Stomach (tissue), 19 donors: ENCODE data around the gene UBE2V1. TPM values are rescaled to one million over a fixed set of nuclear protein-coding genes. Genes with fewer than 3 reads are reported as not detected.
A peak's percentile ranks its signal among the peaks of the same experiment; 100 is the strongest.
"Not testable (repeated sequence)": the region's sequence is repeated elsewhere in the genome, so short reads cannot be mapped to it uniquely, and the experiment has no call there.

ENCODE experiments used
- DNase-seq, 2 donors: peaks; one replicate each; pipeline versions ENCODE4 v3.0.0 to v3.0.0-alpha.2; 2013 to 2019
- H3K27ac ChIP-seq, 5 donors: fragments of 200-600 bp in 4 of 5; sonication (generic) in 4 of 5; one replicate each; pipeline ENCODE4 v1.5.1; 2013 to 2019; ENCODE audit warnings: mild to moderate bottlenecking in 1 of 5, moderate library complexity in 1 of 5
- H3K27me3 ChIP-seq, 3 donors: fragments of 200-600 bp; sonication (generic); one replicate each; pipeline ENCODE4 v1.5.1; 2017 to 2019; ENCODE audit warnings: mixed run types in 1 of 3
- H3K36me3 ChIP-seq, 4 donors: fragments of 200-600 bp; sonication (generic); 1 replicate in 3 of 4; 2 replicates in 1 of 4; pipeline ENCODE4 v1.5.1; 2016 to 2019
- H3K4me1 ChIP-seq, 4 donors: fragments of 200-600 bp; sonication (generic); one replicate each; pipeline ENCODE4 v1.5.1; 2016 to 2019
- H3K4me3 ChIP-seq, 4 donors: fragments of 200-600 bp; sonication (generic) in 3 of 4; one replicate each; pipeline ENCODE4 v1.5.1; 2016 to 2019; ENCODE audit warnings: mild to moderate bottlenecking in 1 of 4
- H3K9me3 ChIP-seq, 4 donors: fragments of 200-600 bp; sonication (generic); one replicate each; pipeline ENCODE4 v1.5.1; 2016 to 2019
- CTCF ChIP-seq, 7 experiments: fragments of 450-650 bp in 4 of 7; fragments of 200-600 bp in 3 of 7; sonication (generic) in 3 of 7; IDR thresholded peaks; one replicate each; pipeline ENCODE4 v1.5.1; 2016 to 2019; ENCODE audit warnings: antibody characterized with exemption in 7 of 7, control low read depth in 2 of 7, mild to moderate bottlenecking in 1 of 7
- EP300 ChIP-seq: sonication (generic); formaldehyde crosslinking; IDR thresholded peaks from one replicate; pipeline ENCODE4 v1.6.1; 2017; ENCODE audit warnings: antibody characterized with exemption
- POLR2A ChIP-seq, 4 donors: fragments of 450-650 bp; IDR thresholded peaks; one replicate each; pipeline ENCODE4 v1.6.1; 2016; ENCODE audit warnings: antibody characterized with exemption in 4 of 4, control low read depth in 2 of 4, mild to moderate bottlenecking in 1 of 4, moderate library complexity in 1 of 4
- POLR2AphosphoS5 ChIP-seq, 3 donors: sonication (generic); formaldehyde crosslinking; IDR thresholded peaks; one replicate each; pipeline ENCODE4 v1.6.1; 2016; ENCODE audit warnings: antibody characterized with exemption in 3 of 3
- WGBS, 5 donors: extraction: QIAGEN DNeasy Blood & Tissue Kit in 3 of 5; methylation state at CpG; one replicate each; pipeline versions ENCODE4 v1.1.5 to v1.1.7; 2013 to 2018; 5-methylcytosine and 5-hydroxymethylcytosine counted together
- intact Hi-C: fragments of 100-400 bp; cut with DNase I; formaldehyde crosslinking; loops from one replicate; pipeline ENCODE4 v1.15.1; 2023; ENCODE audit warnings: low total_unique reads
- long read RNA-seq, 10 donors: transcript quantifications; one replicate each; lab custom pipeline, GENCODE V29; 2026
- polyA plus RNA-seq, 3 donors: library from polyadenylated mRNA; stranded (reverse); fragments of 200-250 nt; gene quantifications; one replicate each; pipeline ENCODE4 v1.2.3, GENCODE V29; 2013
- total RNA-seq, 5 donors: library from RNA; depleted of rRNA; stranded (reverse); fragments of >200 nt; gene quantifications; one replicate each; pipeline versions ENCODE4 v1.1.0 to v1.2.3, GENCODE V29; 2014 to 2016
- donor health status: healthy with polysubstance abuse.
- donor health status: Bipolar disorder and iron deficiency.
- donor health status: healthy.

The UBE2V1 gene
- 100 to 1,000 TPM in 1 of 5 donors, 10 to 100 TPM in 4; 52.6 to 111 (median 61.8) TPM for total RNA-seq
- 10 to 100 TPM; 64.7 to 90.3 (median 80.3) TPM for polyA plus RNA-seq
- long read RNA-seq, donor 1, transcript UBE2V1-203 (4 exons, 2,133 nt) = major isoform, 18 of 54 reads
- long read RNA-seq, donor 1, partial matches to known transcripts = 32 of 54 reads
- long read RNA-seq, donor 1, other reads (novel, unspliced or antisense) = 0 of 54 reads
- long read RNA-seq, donor 2, transcript UBE2V1-203 (4 exons, 2,133 nt) = major isoform, 35 of 43 reads
- long read RNA-seq, donor 2, partial matches to known transcripts = 5 of 43 reads
- long read RNA-seq, donor 2, other reads (novel, unspliced or antisense) = 0 of 43 reads
- long read RNA-seq, donor 3, transcript UBE2V1-203 (4 exons, 2,133 nt) = major isoform, 16 of 19 reads
- long read RNA-seq, donor 3, partial matches to known transcripts = 0 of 19 reads
- long read RNA-seq, donor 3, other reads (novel, unspliced or antisense) = 0 of 19 reads
- long read RNA-seq, donor 4, partial matches to known transcripts = 0 of 5 reads
- long read RNA-seq, donor 4, other reads (novel, unspliced or antisense) = 0 of 5 reads
- long read RNA-seq, donor 5, transcript UBE2V1-203 (4 exons, 2,133 nt) = major isoform, 43 of 64 reads
- long read RNA-seq, donor 5, transcript UBE2V1-205 (3 exons, 1,983 nt) = minor isoform, 10 of 64 reads
- long read RNA-seq, donor 5, partial matches to known transcripts = 6 of 64 reads
- long read RNA-seq, donor 5, other reads (novel, unspliced or antisense) = 0 of 64 reads
- long read RNA-seq, donor 6, transcript UBE2V1-203 (4 exons, 2,133 nt) = major isoform, 83 of 97 reads
- long read RNA-seq, donor 6, transcript UBE2V1-205 (3 exons, 1,983 nt) = minor isoform, 9 of 97 reads
- long read RNA-seq, donor 6, partial matches to known transcripts = 0 of 97 reads
- long read RNA-seq, donor 6, other reads (novel, unspliced or antisense) = 0 of 97 reads
- long read RNA-seq, donor 7, transcript UBE2V1-211 (3 exons, 566 nt) = minor isoform, 5 of 46 reads
- long read RNA-seq, donor 7, transcript UBE2V1-203 (4 exons, 2,133 nt) = major isoform, 36 of 46 reads
- long read RNA-seq, donor 7, transcript UBE2V1-205 (3 exons, 1,983 nt) = minor isoform, 5 of 46 reads
- long read RNA-seq, donor 7, partial matches to known transcripts = 0 of 46 reads
- long read RNA-seq, donor 7, other reads (novel, unspliced or antisense) = 0 of 46 reads
- long read RNA-seq, donor 8, transcript UBE2V1-205 (3 exons, 1,983 nt) = minor isoform, 6 of 37 reads
- long read RNA-seq, donor 8, transcript UBE2V1-203 (4 exons, 2,133 nt) = major isoform, 27 of 37 reads
- long read RNA-seq, donor 8, partial matches to known transcripts = 0 of 37 reads
- long read RNA-seq, donor 8, other reads (novel, unspliced or antisense) = 0 of 37 reads
- long read RNA-seq, donor 9, transcript UBE2V1-211 (3 exons, 566 nt) = minor isoform, 11 of 55 reads
- long read RNA-seq, donor 9, transcript UBE2V1-205 (3 exons, 1,983 nt) = minor isoform, 6 of 55 reads
- long read RNA-seq, donor 9, transcript UBE2V1-203 (4 exons, 2,133 nt) = major isoform, 37 of 55 reads
- long read RNA-seq, donor 9, partial matches to known transcripts = 0 of 55 reads
- long read RNA-seq, donor 9, other reads (novel, unspliced or antisense) = 0 of 55 reads
- long read RNA-seq, donor 10, transcript UBE2V1-203 (4 exons, 2,133 nt) = major isoform, 20 of 21 reads
- long read RNA-seq, donor 10, partial matches to known transcripts = 0 of 21 reads
- long read RNA-seq, donor 10, other reads (novel, unspliced or antisense) = 0 of 21 reads

- DNase-seq = peak; percentile 94 to 98
- peak within 1 kb of the TSS; percentile 66 to 100 (median 84) for H3K4me3 ChIP-seq
- no peaks in the 10 kb centered on the region for H3K9me3 ChIP-seq
- intact Hi-C loops = no loop called here
- peak within 1 kb of the TSS; percentile 89 to 100 (median 96) for H3K27ac ChIP-seq
- TF ChIP-seq CTCF (IDR thresholded peaks at IDR 0.05) (peak in 4 of 7 experiments; percentile 15 to 27 (median 19)), EP300 (no peak), POLR2AphosphoS5 (IDR thresholded peaks at IDR 0.05) (peak; percentile 80 to 85 (median 85)), POLR2A (IDR thresholded peaks at IDR 0.05) (peak in 1 of 4 donors; percentile 57)
- no peaks in the 10 kb centered on the region for H3K36me3 ChIP-seq
- H3K4me1 ChIP-seq = peaks cover 62 to 80% (median 72%) of the 10 kb centered on the region in 4 donors
- WGBS, 5 donors = 0 to 1% (median 0%) methylated on average over 31 to 70 of the region's 70 CpGs
- H3K27me3 ChIP-seq = no peaks in the 10 kb centered on the region
Measured at GRCh38 chr20:50112512-50113419, at the start of gene UBE2V1. TSS of gene UBE2V1 (minus strand) at chr20:50113150. CDS start at chr20:50113128, 22 bp downstream.

DNA sequence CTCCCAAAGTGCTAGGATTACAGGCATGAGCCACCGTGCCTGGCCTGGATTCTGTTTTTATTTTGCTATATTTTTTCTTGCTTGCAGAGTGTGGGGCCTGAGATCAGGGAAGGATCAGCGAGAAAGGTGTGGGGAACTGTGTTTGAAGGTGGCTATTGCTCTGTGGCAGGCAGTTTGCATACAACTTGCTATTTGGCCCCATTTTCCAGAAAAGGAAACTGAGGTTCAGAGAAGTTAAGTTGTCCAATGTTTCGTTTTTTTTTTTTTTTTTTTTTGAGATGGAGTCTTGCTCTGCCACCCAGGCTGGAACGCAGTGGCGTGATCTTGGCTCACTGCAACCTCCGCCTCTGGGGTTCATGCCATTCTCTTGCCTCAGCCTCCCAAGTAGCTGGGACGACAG, 48.5 kb upstream of the UBE2V1 start:
- H3K36me3 ChIP-seq, H3K27me3 ChIP-seq, H3K27ac ChIP-seq, H3K9me3 ChIP-seq, DNase-seq, intact Hi-C loops, H3K4me3 ChIP-seq: not testable (repeated sequence)
- 81 to 94% (median 84%) methylated on average over 7 of the region's 7 CpGs for WGBS, 5 donors
- peaks cover 11 to 39% (median 15%) of the 10 kb centered on the region in 4 donors for H3K4me1 ChIP-seq

DNA sequence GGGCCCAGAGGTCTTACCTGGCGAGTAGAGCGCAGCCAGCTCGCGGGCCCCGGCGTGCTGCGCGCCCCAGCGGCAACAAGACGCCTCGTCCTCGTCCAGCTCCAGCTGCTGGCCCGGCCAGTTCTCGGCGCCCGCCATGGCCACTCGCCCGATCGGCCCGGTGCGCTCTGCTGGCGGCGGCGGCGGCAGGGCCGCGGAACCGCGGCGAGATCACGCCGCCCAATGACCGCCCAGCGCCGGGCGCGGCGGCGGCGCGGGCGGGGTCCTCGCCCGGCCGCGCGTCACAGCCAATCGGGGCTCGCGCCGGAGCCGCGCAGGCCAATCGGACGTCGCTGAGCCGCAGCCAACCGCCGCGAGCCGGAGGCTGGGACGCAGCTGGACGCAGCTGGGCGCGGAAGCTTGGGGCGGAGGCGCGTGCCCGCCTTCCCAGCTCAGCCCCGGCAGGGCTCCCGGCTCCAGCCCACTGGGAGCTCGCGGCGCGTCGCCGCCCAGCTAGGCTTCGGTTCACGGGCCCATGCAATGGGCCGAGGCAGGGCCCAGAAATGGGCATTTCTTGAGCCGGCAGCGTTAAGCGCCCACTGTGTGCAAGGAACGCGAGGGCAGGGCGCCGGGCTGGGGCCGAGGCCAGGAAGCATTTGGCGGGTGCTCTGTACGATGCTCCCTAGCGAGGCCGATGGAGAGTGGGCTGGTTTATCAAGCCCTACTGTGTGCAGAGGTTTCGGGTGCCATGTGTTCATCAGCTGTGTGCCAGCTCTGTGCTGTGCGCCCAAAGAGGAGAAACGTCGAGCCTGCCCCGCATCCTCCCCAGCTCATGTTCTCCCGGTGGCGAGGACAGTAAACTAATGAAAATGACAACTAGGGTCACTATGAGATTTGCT, 40.8 kb upstream of the UBE2V1 start, which contains the start of gene PEDS1:
Gene PEDS1, minus strand, starts transcription at position 224 of the 878 bp plus-strand sequence. Its CDS starts 86 bp downstream, at position 138.
- WGBS, 5 donors = 2 to 47% (median 4%) methylated on average over 9 to 98 of the region's 99 CpGs
- peaks cover 0 to 5% (median under 1%) of the 10 kb centered on the region in 4 donors for H3K36me3 ChIP-seq
- H3K27ac ChIP-seq = peak within 1 kb of the TSS; percentile 92 to 97 (median 96)
- H3K4me1 ChIP-seq = peaks cover 44 to 52% (median 50%) of the 10 kb centered on the region in 4 donors
- peak; percentile 94 to 98 for DNase-seq
- intact Hi-C loops = no loop called here
- TF ChIP-seq CTCF (IDR thresholded peaks at IDR 0.05) (no peak), EP300 (no peak), POLR2AphosphoS5 (IDR thresholded peaks at IDR 0.05) (peak; percentile 70 to 90 (median 84)), POLR2A (IDR thresholded peaks at IDR 0.05) (peak in 1 of 4 donors; percentile 59)
- H3K9me3 ChIP-seq = no peaks in the 10 kb centered on the region
- peak within 1 kb of the TSS; percentile 86 to 95 (median 89) for H3K4me3 ChIP-seq
- H3K27me3 ChIP-seq = no peaks in the 10 kb centered on the region
